Activated CD4-positive, alpha-beta T cell treated with anti-CD3 and anti-CD28 coated beads, Interleukin-2, Interleukin-4, amounts not matched to agents 100 ng/mL and 50 ng/mL, durations not matched to agents 16 hours and 8 hours (primary cell): ENCODE results near the gene PHACTR4.
"Not testable (repeated sequence)": the region's sequence is repeated elsewhere in the genome, so short reads cannot be mapped to it uniquely, and the experiment has no call there.

Experiments used
- DNase-seq: peaks from one replicate; pipeline ENCODE4 v3.0.0-alpha.2; 2020; ENCODE audit warnings: low spot score

PHACTR4 gene

DNA sequence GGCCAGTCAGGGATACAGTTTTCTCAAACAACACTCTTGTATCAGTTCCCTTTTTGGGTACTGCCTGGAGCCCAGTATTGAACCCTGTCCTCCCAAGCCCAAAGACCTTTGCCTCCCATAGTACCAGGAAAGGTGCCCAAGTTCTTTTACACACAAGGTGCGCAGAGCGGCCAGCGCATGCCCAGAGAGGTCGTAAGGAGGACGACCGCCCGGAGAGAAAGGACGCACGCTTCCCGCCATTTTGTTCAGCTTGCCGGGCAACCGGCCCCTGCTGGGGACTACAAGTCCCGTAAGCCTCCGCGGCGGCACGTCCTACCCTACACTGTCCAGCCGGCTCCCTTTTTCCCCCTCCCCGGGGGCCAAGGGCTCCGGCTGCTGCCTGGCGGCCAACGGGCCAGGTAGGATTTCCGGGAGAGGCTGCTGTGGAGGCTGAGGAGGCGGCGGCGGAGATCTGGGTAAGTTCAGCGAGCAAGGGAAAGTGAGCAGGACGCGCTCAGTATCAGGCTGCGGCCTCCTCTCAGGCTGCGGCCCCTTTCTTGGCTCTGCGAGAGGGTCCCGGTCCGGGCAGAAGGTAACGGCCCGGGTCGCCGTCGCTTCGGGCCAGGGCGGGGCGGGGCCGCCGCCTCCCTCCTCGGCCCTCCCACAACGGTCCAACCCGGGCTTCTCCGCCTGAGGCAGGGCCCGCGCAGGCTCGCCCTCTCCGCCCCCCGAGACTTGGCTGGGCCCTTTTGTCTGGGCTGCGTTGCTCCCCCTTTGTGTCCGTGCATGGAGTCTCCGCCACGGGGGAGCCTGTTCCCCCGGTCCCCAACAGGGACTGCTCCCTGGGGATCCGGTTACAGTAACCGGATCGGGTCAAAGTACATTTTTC is at the start of gene PHACTR4:
Gene PHACTR4, plus strand, starts transcription at position 370 of the 868 bp plus-strand sequence. CDS start 37,708 bp downstream, outside the sequence.
- DNase-seq = peak; percentile 90

DNA sequence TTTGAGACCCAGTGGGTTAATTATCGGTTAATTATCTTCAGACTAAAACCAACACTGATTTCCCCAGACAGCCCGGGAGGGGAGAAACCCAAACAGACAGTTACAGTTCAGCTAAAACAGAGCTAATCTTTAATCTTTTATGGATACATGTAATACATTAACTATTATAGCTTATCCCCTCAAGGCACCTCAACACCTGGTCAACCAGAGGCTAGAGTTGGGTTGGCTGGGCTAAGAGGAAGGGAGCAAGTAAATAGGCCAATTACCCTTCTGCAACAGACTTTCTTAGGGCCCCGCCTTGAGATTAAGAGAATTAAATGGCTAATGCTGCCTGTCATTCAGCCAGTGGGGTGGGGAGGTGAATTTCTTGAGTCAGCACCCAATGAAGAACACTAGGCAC is 47.3 kb upstream of the PHACTR4 start:
- DNase-seq = no peak

DNA sequence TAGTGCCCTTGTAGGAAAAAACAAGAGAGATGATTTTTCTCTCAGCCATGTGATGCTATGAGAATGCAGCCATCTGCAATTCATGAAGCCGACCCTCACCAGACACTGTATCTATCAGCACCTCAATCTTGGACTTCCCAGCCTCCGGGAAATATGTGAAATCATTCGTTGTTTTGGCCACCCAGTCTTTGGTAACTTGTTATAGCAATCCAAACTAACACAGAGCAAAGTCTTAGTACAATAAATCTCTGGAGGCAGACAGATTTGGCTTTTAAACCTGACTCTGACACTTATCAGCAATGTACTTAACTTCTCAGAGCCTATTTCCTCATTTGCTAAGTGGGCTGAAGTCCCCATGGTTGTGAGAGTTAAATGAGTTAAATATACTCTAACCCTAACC is 45.8 kb upstream of the PHACTR4 start:
- no peak for DNase-seq

DNA sequence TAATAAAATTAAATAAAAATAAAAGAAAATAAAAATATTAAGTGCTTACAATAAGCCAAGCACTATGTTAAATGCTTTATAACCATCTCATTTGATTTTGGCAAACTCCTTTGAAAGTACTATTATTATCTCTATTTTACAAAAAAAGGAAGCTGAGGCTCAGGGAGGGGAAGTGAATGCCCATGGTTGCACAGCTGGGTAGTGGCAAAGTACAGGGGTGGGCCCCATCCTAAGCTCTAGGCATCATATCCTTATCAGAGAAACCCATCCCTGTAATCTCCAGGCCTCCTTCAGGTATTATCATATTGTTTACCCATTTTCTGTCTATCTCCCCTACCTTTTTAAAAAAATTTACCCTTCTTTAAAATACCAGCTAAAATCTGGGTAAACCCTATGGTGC is 43.0 kb upstream of the PHACTR4 start:
- no peak for DNase-seq

DNA sequence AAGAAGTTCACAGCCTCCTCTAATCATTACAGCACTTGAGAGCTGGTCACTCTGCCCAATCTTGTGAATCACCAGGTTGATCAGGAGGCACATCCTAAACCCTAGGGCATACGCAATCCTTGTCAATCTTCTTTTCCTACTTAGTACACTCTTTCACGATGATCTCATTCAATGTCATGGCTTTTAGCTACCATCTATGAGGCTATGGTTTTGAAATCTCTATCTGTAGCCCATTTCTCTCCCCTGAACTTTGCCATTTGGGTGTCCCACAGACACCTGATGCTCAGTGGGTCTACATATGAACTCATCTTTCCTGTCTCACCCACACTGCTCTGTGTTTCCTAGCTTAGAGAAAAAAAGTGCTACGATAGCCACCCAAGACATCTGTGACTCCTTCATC is 42.6 kb upstream of the PHACTR4 start:
- no peak for DNase-seq

DNA sequence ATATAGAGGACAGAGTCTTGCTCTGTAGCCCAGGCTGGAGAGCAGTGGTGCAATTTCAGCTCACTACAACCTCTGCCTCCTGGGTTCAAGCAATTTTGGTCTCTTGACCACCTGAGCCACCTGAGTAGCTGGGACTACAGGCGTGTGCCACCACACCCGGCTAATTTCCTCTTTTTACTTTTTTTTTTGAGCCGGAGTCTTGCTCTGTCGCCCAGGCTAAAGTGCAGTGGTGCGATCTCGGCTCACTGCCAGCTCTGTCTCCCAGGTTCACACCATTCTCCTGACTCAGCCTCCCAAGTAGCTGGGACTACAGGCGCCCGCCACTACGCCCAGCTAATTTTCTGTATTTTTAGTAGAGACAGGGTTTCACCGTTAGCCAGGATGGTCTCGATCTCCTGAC is 42.1 kb upstream of the PHACTR4 start:
- not testable (repeated sequence) for DNase-seq

DNA sequence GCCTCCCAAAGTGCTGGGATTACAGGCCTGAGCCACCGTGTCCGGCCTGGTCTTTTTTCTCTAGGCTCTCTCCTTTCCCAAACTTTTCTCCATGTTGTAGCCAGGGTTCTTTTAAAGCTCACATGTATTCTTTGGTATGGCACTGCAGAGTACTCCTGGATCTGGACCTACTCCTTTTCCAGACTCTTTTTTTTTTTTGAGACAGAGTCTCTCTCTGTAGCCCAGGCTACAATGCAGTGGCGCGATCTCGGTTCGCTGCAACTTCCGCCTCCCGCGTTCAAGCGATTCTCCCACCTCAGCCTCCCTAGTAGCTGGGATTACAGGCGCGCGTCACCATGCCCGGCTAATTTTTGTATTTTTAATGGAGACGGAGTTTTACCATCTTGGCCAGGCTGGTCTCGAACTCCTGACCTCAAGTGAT is 41.3 kb upstream of the PHACTR4 start:
- no peak for DNase-seq

DNA sequence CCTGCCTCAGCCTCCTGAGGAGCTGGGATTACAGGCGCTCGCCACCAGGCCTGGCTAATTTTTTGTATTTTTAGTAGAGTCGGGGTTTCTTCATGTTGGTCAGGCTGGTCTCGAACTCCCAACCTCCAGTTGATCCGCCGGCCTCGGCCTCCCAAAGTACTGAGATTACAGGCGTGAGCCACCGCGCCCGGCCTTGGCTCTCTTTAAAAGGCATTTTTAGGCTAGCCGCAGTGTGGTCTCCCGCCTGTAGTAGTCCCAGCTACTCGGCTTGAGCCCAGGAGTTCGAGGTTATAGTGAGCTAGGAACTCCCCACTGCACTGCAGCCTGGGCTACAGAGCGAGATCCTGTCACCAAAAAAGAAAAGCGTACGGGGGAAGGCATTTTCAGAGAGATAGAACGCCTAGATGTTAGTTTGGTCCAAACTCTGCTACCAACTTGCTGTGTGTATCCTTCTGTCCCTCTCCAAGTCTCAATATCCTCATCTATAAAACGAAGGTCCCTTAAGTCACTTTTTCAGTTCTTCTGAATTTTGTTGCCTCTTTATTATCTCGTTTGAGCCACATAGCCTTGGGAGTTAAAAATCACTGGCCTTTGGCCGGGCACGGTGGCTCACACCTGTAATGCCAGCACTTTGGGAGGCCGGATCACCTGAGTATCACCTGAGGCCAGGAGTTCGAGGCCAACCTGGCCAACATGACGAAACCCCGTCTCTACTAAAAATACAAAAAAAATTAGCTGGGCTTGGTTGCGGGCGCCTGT is 40.0 kb upstream of the PHACTR4 start:
- DNase-seq = peak; percentile 30

DNA sequence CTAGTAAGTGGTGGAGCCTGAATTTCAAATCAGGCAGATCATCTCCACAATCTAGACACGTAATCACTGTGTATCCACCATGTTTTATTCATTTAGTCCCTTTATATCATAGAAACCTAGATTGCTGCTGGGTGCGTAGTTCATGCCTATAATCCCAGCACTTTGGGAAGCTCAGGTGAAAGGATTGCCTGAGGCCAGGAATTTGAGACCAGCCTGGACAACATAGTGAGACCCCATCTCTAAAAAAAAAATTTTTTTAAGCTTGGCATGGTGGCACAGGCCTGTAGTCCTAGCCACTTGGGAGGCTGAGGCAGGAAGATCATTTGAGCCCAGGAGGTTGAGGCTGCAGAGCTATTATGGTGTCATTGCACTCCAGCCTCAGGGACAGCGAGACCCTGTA is 30.6 kb upstream of the PHACTR4 start:
- DNase-seq = no peak

DNA sequence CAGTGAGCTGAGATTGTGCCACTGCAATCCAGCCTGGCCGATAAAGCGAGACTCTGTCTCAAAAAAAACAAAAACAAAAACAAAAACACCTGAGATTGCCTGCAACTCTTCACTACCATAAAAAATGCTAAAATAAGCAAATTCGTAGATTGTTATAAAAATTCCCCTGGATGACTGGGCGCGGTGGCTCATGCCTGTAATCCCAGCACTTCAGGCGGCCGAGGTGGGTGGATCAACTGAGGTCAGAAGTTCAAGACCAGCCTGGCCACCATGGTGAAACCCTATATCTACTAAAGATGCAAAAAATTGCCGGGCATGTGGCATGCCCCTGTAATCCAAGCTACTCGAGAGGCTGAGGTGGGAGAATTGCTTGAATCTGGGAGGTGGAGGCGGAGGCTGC is 30.0 kb upstream of the PHACTR4 start:
- DNase-seq = no peak

DNA sequence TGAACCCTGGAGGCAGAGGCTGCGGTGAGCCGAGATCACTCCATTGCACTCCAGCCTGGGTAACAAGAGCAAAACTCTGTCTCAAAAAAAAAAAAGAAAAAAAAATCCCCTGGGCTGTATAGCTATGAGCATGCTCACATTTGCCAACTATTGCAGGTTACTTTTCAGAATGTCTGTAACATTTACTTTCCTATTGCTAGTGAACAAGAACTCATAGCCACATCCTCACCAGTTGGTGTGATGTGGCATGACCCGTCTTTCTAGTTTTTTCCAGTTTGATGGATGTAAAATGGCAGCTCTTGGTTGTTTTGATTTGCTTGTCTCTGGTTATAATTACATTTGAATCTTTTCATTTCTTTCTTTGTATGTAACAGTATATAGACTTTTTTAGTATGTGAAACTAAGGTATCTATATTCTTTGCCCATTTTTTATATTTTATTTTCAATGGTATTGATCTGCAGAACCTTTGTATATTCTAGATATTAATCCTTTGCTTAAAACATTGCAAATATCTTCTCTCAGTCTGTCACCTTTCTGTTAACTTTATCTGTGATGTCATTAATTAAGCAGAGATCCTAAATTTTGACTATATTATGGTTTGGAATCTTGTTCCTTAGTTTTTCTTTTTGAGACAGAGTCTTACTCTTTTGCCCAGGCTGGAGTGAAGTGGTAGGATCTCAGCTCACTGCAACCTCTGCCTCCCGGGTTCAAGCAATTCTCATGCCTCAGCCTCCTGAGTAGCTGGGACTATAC is 29.1 kb upstream of the PHACTR4 start:
- no peak for DNase-seq

DNA sequence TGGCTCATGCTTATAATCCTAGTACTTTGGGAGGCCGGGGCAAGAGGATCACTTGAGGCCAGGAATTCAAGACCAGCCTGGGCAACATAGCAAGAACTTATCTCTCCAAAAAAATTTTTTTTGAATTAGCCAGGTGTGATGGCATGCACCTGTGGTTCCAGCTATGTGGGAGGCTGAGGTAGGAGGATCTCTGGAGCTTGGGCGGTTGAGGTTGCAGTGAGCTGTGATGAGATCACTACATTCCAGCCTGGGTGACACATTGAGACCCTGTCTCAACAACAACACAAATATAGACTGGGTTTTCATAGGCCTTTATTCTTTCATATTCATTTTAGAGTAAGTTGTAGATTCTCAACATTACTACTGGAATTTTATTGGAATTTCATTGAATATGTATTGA is 27.9 kb upstream of the PHACTR4 start:
- no peak for DNase-seq

DNA sequence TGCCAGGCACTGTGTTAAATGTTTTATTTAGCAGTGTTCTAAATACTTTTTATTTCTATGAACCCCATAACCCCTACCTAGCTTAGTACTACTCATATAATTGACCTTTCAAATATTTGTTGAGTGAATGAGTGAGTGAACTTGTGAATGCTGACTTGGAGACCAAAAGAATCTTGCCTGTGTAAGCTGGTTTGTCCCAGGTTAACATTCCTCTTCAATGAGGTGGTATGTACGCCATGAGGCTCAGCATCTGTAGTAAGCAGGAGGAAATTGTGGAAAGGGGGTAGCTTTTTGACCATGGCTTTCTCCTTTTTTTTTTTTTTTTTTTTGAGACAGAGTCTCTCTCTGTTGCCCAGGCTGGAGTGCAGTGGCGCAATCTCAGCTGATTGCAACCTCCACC is 26.1 kb upstream of the PHACTR4 start:
- DNase-seq = no peak

DNA sequence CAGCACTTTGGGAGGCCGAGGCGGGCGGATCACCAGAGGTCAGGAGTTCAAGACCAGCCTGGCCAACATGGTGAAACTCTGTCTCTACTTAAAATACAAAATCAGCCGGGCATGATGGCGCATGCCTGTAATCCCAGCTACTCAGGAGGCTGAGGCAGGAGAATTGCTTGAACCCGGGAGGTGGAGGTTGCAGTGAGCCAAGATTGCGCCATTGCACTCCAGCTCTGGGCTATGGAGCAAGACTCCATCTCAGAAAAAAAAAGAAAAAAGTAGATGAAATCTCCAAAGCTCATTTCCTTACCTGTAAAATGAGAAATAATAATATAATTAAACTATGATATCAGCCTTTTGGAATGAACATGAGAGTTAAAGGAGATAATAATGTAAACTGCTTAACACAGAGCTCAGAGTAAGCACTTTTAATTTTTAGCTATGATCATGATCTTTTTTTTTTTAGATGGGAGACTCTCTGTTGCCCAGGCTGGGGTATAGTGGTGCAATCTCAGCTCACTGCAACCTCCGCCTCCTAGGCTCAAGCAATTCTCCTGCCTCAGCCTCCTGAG is 16.2 kb upstream of the PHACTR4 start:
- DNase-seq = not testable (repeated sequence)

DNA sequence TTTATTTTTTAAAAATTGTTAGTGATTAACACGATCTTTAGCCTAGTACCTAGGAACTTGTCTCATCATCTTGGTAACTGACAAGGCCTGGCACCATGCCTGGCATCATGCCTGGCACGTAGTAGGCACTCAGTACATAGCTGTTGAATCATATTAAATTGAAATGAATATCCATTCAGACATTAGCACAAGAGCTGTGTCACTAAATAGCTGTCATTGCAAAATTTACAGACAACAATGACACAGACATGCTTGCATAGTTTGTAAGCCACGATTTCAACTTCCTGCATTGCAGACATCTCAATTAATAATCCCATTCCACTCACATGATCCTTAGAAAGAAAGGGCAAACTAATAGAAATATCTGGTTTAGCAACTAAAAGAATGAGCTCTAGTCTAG is 15.4 kb upstream of the PHACTR4 start:
- no peak for DNase-seq

DNA sequence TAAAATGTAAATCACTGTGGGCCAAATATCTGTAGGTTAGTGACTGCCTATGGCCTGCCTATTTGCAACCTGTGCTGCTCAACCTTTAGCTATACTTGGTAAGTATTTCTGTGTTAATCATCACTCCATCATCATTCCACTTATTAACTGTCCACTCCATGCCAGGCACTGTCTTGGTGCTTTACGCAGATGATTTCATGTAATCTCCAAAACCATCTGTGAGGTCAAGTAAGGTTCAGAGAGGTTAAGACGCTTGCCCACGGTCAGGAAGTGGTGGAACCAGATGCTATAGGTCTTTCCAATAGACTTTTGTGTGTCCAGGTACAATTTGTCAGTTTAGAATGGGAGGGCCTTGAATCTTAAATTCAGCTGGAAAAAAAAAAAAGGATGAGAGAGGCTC is 10.8 kb upstream of the PHACTR4 start:
- DNase-seq = no peak

DNA sequence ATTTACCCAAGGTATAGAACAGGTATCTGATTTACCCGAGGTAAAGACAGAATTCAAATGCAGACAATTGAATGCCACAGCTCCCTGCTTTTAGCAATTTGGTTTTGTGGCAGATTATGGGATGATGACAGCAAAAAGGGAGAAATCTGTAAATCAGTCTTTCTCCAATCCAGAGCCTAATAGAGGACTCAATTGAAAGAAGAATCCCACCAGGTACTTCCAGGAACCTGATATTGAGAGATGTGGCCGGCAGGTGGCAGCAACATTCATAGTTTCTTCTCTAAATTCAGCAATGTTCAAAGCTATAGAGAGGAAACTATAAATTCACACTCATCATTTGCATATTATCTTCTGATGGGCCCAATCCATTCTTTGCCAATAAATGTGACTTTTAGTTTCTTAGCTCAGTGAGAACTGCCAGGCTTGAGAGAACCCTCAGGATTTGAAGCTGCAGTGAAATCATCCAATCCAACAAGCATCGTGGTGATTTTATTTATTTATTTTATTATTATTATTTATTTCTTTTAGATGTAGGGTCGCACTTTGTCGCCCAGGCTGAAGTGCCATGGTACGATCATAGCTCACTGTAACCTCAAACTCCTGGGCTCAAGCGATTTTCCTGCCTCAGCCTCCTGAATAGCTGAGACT is 9.8 kb upstream of the PHACTR4 start:
- DNase-seq = peak; percentile 66

DNA sequence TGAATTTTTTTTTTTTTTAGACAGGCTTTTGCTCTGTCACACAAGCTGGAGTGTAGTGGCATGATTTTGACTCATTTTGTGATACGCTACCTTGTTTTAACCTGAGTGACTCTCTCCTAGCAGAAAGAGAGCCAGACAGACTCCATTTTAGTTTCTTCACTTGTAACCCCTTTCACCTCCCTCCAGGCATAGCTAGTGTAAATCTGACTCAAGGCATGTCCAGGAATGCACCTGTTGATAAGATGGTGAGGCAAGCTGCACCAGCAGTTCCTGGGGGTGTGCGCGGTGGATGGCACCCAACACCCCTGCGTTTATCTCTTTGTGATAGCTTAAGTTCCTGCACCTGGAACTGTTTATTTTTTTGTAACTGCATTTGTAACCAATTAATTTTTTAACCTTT is 4.7 kb upstream of the PHACTR4 start:
- DNase-seq = no peak

DNA sequence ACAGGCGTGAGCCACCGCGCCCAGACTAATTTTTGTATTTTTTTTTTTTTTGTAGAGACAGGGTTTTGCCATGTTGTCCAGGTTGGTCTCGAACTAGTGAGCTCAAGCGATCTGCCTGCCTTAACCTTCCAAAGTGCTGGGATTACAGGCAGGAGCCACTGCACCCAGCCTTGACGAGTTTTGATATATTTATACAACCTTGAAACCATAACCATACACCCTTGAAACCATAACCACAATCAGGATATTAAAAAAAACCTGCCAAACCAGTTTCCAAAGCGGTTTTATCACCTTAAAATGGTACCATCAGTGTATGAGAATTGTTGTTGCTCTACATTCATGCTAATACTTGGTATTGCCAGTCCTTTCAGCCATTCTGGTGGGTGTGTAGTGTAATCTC is 3.7 kb upstream of the PHACTR4 start:
- no peak for DNase-seq

DNA sequence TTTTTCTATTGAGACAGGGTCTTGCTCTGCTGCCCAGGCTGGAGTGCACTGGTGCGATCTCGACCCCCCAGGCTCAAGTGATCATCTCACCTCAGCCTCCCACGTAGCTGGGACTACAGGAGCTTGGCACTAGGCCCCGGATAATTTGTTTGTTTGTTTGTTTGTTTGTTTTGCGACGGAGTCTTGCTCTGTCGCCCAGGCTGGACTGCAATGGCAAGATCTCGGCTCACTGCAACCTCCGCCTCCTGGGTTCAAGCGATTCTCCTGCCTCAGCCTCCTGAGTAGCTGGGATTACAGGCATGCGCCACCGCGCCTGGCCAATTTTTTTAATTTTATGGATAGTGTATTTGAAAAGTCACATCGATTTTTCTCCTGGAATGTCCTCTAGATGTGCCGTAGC is 932 bp upstream of the PHACTR4 start:
- not testable (repeated sequence) for DNase-seq

DNA sequence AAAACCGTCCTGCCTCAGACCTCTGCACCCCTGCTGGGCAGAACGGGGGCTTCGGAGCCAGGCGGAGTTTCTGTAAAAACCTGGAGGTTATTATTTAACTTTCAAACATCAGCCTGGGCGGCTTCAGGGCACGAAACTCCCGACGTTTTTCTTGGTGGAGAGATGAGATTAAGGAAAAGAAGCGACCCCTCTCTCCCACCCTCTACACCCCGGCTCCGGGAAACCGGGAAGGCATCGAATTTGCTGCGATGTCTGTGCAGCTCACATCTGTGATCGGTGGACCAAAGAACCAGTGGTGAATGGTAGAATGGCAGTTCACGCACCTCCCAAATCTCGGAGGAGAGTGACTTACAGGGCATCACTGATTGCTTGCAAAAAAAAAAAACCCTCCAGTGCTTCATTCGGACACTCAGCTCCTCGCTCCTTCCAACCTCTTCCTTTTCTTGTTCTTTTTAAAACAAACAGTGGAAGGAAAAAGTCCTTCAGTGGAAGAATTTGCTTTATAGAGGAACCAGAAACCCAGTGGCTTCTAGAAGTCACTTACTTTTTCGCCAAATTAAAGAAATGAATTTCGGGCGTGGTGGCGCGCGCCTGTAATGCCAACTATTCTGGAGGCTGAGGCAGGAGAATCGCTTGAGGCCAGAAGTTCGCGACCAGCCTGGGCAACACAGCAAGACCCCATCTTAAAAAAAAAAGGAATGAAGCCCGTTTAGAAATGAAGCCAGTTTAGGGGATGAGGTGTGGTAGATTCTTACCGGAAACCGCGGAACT is 884 bp downstream of the PHACTR4 start:
- DNase-seq = peak; percentile 40
